ENCODE data around the gene THRAP3.

GRCh38 chr1:36327421-36328087, 103.3 kb downstream of the THRAP3 start:
- TF ChIP-seq CTCF (IDR thresholded peaks at IDR 0.05; ENCODE audit: extremely low read depth in 1 of 2, insufficient read depth in 1 of 2, low read depth in 1 of 2, low read length in 2 of 2) (no peak), POLR2AphosphoS5 (IDR thresholded peaks at IDR 0.05; ENCODE audit: insufficient read depth, low read depth, low read length) (no peak), POLR2A (IDR thresholded peaks at IDR 0.05; ENCODE audit: low read depth, low read length) (no peak), EZH2 (IDR thresholded peaks at IDR 0.05; ENCODE audit: borderline replicate concordance, low read depth, low read length, severe bottlenecking) (no peak), MAX (IDR thresholded peaks at IDR 0.05; ENCODE audit: insufficient read depth, insufficient read length) (no peak)
